Natural killer cell (primary cell): ENCODE measurements around the gene PRG3. TPM values are rescaled to one million over a fixed set of nuclear protein-coding genes. Genes with fewer than 3 reads are reported as not detected.

ENCODE experiments used
- ATAC-seq, 3 donors: fragments of 150-1000 bp in 2 of 3; fragments of 200-7000 bp in 1 of 3; cut with Tn5 transposase; 1 replicate in 1 of 3; 2 replicates in 2 of 3; pipeline ENCODE4 v1.10.0; 2021; ENCODE audit warnings: mild to moderate bottlenecking in 2 of 3, moderate library complexity in 2 of 3
- DNase-seq, 2 donors: peaks; one replicate each; pipeline versions ENCODE4 v3.0.0 to v3.0.0-alpha.2; 2013 to 2021; ENCODE audit warnings: mixed read lengths in 1 of 2
- H3K27ac ChIP-seq: one replicate; pipeline ENCODE4 v1.5.1; 2013; ENCODE audit warnings: mild to moderate bottlenecking, low read length
- H3K27me3 ChIP-seq: one replicate; pipeline ENCODE4 v1.6.1; 2013; ENCODE audit warnings: low read length; ENCODE audit not compliant: control insufficient read depth, insufficient read depth
- H3K36me3 ChIP-seq: one replicate; pipeline ENCODE4 v1.6.1; 2013; ENCODE audit warnings: low read length; ENCODE audit not compliant: control insufficient read depth, insufficient read depth
- H3K4me1 ChIP-seq: one replicate; pipeline ENCODE4 v1.6.1; 2013; ENCODE audit warnings: low read length; ENCODE audit not compliant: control insufficient read depth, insufficient read depth
- H3K4me3 ChIP-seq: one replicate; pipeline ENCODE4 v1.5.1; 2013; ENCODE audit warnings: low read length
- H3K9me3 ChIP-seq: one replicate; pipeline ENCODE4 v1.6.1; 2013; ENCODE audit warnings: low read length; ENCODE audit not compliant: control insufficient read depth, insufficient read depth
- H3K27ac Mint-ChIP-seq, 2 donors: one replicate each; pipeline ENCODE4 v1.8.0; 2022; ENCODE audit warnings: mild to moderate bottlenecking in 2 of 2, mixed read lengths in 2 of 2, moderate library complexity in 1 of 2
- H3K27me3 Mint-ChIP-seq, 2 donors: one replicate each; pipeline ENCODE4 v1.8.0; 2022; ENCODE audit warnings: low read depth in 2 of 2, mixed read lengths in 2 of 2
- H3K36me3 Mint-ChIP-seq: one replicate; pipeline ENCODE4 v1.8.0; 2022; ENCODE audit warnings: mixed read lengths
- H3K4me1 Mint-ChIP-seq, 2 donors: one replicate each; pipeline ENCODE4 v1.8.0; 2022; ENCODE audit warnings: mixed read lengths in 2 of 2
- H3K4me3 Mint-ChIP-seq: one replicate; pipeline ENCODE4 v1.8.0; 2022; ENCODE audit warnings: mild to moderate bottlenecking, moderate library complexity, mixed read lengths
- H3K9me3 Mint-ChIP-seq, 2 donors: one replicate each; pipeline ENCODE4 v1.8.0; 2022; ENCODE audit warnings: mixed read lengths in 2 of 2
- WGBS: methylation state at CpG from one replicate; pipeline ENCODE4 v1.1.7; 2013; ENCODE audit warnings: missing lambda C conversion rate; ENCODE audit not compliant: insufficient coverage; 5-methylcytosine and 5-hydroxymethylcytosine counted together
- intact Hi-C: fragments of 100-400 bp; cut with micrococcal nuclease; formaldehyde crosslinking; loops from one replicate; pipeline ENCODE4 v1.14.2; 2022
- total RNA-seq, 4 donors: library from RNA; stranded (reverse); fragments of 120-200 nt in 1 of 4; gene quantifications; one replicate each; pipeline versions ENCODE4 v1.2.3 to v1.2.4, GENCODE V29; 2013 to 2022
- TF ChIP-seq, protein P1 (sequence below): fragments of 200-600 bp; IDR thresholded peaks from one replicate; pipeline ENCODE4 v1.8.0; 2022; ENCODE audit warnings: antibody characterized with exemption

Gene PRG3
- total RNA-seq, 3 donors from 2014 or later (not counting 1 experiment from before 2014, with no cell fraction given) = not detected

GRCh38 chr11:57345555-57346211 is 35.3 kb downstream of the PRG3 start:
- Mint-ChIP-seq H3K27me3 (peaks cover 0 to under 1% of the 10 kb centered on the region in 2 donors), H3K4me1 (peaks cover 16 to 19% of the 10 kb centered on the region in 2 donors), H3K4me3 (no peak overlapping the region), H3K36me3 (no peaks in the 10 kb centered on the region), H3K9me3 (no peaks in the 10 kb centered on the region), H3K27ac (no peak overlapping the region)
- H3K4me3 ChIP-seq = no peak overlapping the region
- TF ChIP-seq, protein P1, sequence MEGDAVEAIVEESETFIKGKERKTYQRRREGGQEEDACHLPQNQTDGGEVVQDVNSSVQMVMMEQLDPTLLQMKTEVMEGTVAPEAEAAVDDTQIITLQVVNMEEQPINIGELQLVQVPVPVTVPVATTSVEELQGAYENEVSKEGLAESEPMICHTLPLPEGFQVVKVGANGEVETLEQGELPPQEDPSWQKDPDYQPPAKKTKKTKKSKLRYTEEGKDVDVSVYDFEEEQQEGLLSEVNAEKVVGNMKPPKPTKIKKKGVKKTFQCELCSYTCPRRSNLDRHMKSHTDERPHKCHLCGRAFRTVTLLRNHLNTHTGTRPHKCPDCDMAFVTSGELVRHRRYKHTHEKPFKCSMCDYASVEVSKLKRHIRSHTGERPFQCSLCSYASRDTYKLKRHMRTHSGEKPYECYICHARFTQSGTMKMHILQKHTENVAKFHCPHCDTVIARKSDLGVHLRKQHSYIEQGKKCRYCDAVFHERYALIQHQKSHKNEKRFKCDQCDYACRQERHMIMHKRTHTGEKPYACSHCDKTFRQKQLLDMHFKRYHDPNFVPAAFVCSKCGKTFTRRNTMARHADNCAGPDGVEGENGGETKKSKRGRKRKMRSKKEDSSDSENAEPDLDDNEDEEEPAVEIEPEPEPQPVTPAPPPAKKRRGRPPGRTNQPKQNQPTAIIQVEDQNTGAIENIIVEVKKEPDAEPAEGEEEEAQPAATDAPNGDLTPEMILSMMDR = peak; percentile 84
- no peaks in the 10 kb centered on the region for H3K27me3 ChIP-seq
- intact Hi-C loops = loop anchor here (1.0 to 5.0 kb wide), 4 partner anchors 137 to 455 kb away; no protein-coding TSS in a partner anchor
- no peaks in the 10 kb centered on the region for H3K36me3 ChIP-seq
- 24% methylated on average over 11 of the region's 11 CpGs for WGBS
- H3K4me1 ChIP-seq = peaks cover 17% of the 10 kb centered on the region
- no peaks in the 10 kb centered on the region for H3K9me3 ChIP-seq
- no peak overlapping the region for H3K27ac ChIP-seq
- ATAC-seq = peak; percentile 69 to 87 (median 86)
- peak; percentile 57 to 88 for DNase-seq

DNA sequence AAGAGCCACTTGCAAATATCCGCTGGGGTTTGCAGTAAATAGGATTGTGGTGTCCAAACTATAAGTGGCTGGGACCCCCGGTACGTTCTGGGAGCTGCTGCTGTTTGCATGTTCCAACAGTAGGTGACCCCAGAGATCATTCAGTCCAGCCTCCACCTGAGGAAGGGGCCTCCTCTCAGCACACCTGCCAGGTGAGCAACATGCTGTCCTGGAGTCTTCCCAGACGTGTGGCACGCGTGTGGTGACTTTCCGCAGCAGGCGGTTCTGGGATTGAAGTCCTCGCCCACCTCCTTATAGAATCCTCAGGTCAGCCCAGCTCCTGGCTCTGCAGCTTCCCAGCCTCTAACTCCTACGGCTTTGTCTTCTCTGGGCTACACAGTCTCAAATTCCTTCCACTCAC is 36.1 kb downstream of the PRG3 start:
- Histone ChIP-seq H3K4me1 (peaks cover 15% of the 10 kb centered on the region), H3K27ac (no peak overlapping the region), H3K36me3 (no peaks in the 10 kb centered on the region), H3K4me3 (no peak overlapping the region), H3K27me3 (no peaks in the 10 kb centered on the region), H3K9me3 (no peaks in the 10 kb centered on the region)
- Mint-ChIP-seq H3K9me3 (no peaks in the 10 kb centered on the region), H3K27me3 (peaks cover 0 to 5% of the 10 kb centered on the region in 2 donors), H3K4me1 (peaks cover 21 to 23% of the 10 kb centered on the region in 2 donors), H3K27ac (no peak overlapping the region), H3K36me3 (no peaks in the 10 kb centered on the region), H3K4me3 (no peak overlapping the region)
- ATAC-seq (no peak), DNase-seq (no peak)
- 94% methylated on average over 10 of the region's 10 CpGs for WGBS
- intact Hi-C loops = loop anchor here (1.0 to 5.0 kb wide), 4 partner anchors 137 to 456 kb away; no protein-coding TSS in a partner anchor
- TF ChIP-seq, protein P1 = no peak

DNA sequence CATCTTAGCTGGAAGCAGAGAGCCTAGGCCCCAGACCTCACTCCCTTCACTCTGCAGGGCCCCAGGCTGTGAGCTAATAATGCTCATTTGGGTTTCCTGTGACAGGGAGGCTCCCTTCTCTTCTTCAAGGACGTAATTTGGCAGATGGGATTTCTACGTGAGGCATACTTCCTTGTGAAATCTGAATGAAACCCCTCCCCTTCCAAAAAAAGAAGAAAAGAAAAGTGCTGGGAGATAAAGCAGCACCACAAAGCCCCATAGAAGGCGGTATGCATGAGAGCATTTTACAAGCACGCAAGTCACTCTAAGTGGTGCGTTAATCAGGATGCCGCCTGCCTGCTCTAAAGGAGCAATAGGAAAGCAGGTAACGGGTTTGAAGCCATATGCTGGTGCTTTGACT is 37.1 kb downstream of the PRG3 start:
- peaks cover 21 to 23% of the 10 kb centered on the region in 2 donors for H3K4me1 Mint-ChIP-seq
- TF ChIP-seq, protein P1 = no peak
- H3K4me3 Mint-ChIP-seq = no peak overlapping the region
- DNase-seq = no peak
- no peaks in the 10 kb centered on the region for H3K9me3 ChIP-seq
- intact Hi-C loops = loop anchor here (2.0 kb wide), 1 partner anchor 457 kb away; no protein-coding TSS in a partner anchor
- H3K4me1 ChIP-seq = peaks cover 12% of the 10 kb centered on the region
- H3K36me3 Mint-ChIP-seq = no peaks in the 10 kb centered on the region
- H3K4me3 ChIP-seq = no peak overlapping the region
- no peak overlapping the region for H3K27ac ChIP-seq
- no peaks in the 10 kb centered on the region for H3K9me3 Mint-ChIP-seq
- H3K36me3 ChIP-seq = no peaks in the 10 kb centered on the region
- 86% methylated on average over 6 of the region's 7 CpGs for WGBS
- H3K27me3 ChIP-seq = no peaks in the 10 kb centered on the region
- no peak overlapping the region for H3K27ac Mint-ChIP-seq
- no peak for ATAC-seq
- H3K27me3 Mint-ChIP-seq = peaks cover 0 to 11% of the 10 kb centered on the region in 2 donors
